Skin epidermis (tissue), 12 donors: ENCODE data around the gene CCDC190.

Experiments used
- H3K27ac ChIP-seq, 21 experiments: fragments of 200-600 bp; sonication (generic) in 11 of 21; one replicate each; pipeline ENCODE4 v1.5.0; 2020; ENCODE audit warnings: mild to moderate bottlenecking in 3 of 21, inconsistent platforms in 2 of 21, moderate library complexity in 2 of 21
- H3K4me3 ChIP-seq, 7 experiments: fragments of 200-600 bp; sonication (generic) in 2 of 7; one replicate each; pipeline ENCODE4 v1.5.0; 2020; ENCODE audit warnings: inconsistent platforms in 2 of 7, mild to moderate bottlenecking in 2 of 7, moderate library complexity in 1 of 7

CCDC190 gene

GRCh38 chr1:162861101-162861500 lies at the start of gene CCDC190:
Gene CCDC190, minus strand, starts transcription at chr1:162861175. Its CDS starts 1,529 bp downstream, at chr1:162859646.
- no peak within 1 kb of the TSS for H3K4me3 ChIP-seq
- H3K27ac ChIP-seq, result no peak within 1 kb of the TSS

GRCh38 chr1:162910161-162910560 lies 49.2 kb upstream of the CCDC190 start:
- H3K27ac ChIP-seq, result no peak overlapping the region
- no peak overlapping the region for H3K4me3 ChIP-seq

- Histone ChIP-seq H3K27ac (no peak overlapping the region), H3K4me3 (no peak overlapping the region)
Observed at GRCh38 chr1:162908780-162909179, 47.8 kb upstream of the CCDC190 start.

- H3K27ac ChIP-seq, result no peak overlapping the region
- no peak overlapping the region for H3K4me3 ChIP-seq
Observed at GRCh38 chr1:162908236-162908635, 47.3 kb upstream of the CCDC190 start.

GRCh38 chr1:162906485-162906884 lies 45.5 kb upstream of the CCDC190 start:
- Histone ChIP-seq H3K27ac (no peak overlapping the region), H3K4me3 (no peak overlapping the region)

- no peak overlapping the region for H3K4me3 ChIP-seq
- H3K27ac ChIP-seq, result no peak overlapping the region
Observed at GRCh38 chr1:162905174-162906158, 44.5 kb upstream of the CCDC190 start.

GRCh38 chr1:162904579-162904978 lies 43.6 kb upstream of the CCDC190 start:
- Histone ChIP-seq H3K4me3 (no peak overlapping the region), H3K27ac (no peak overlapping the region)

- H3K4me3 ChIP-seq, result no peak overlapping the region
- H3K27ac ChIP-seq, result no peak overlapping the region
Observed at GRCh38 chr1:162904023-162904422, 43.0 kb upstream of the CCDC190 start.

GRCh38 chr1:162903246-162903645 lies 42.3 kb upstream of the CCDC190 start:
- Histone ChIP-seq H3K4me3 (no peak overlapping the region), H3K27ac (no peak overlapping the region)

- no peak overlapping the region for H3K27ac ChIP-seq
- no peak overlapping the region for H3K4me3 ChIP-seq
Observed at GRCh38 chr1:162902416-162902815, 41.4 kb upstream of the CCDC190 start.

- no peak overlapping the region for H3K4me3 ChIP-seq
- H3K27ac ChIP-seq, result no peak overlapping the region
Observed at GRCh38 chr1:162901243-162901642, 40.3 kb upstream of the CCDC190 start.

- no peak overlapping the region for H3K27ac ChIP-seq
- no peak overlapping the region for H3K4me3 ChIP-seq
Observed at GRCh38 chr1:162899422-162900146, 38.6 kb upstream of the CCDC190 start.

- no peak overlapping the region for H3K4me3 ChIP-seq
- no peak overlapping the region for H3K27ac ChIP-seq
Observed at GRCh38 chr1:162893612-162893908, 32.6 kb upstream of the CCDC190 start.

GRCh38 chr1:162892906-162893611 lies 32.1 kb upstream of the CCDC190 start:
- Histone ChIP-seq H3K27ac (no peak overlapping the region), H3K4me3 (no peak overlapping the region)

GRCh38 chr1:162889989-162890388 lies 29.0 kb upstream of the CCDC190 start:
- no peak overlapping the region for H3K27ac ChIP-seq
- no peak overlapping the region for H3K4me3 ChIP-seq

GRCh38 chr1:162886705-162887104 lies 25.7 kb upstream of the CCDC190 start:
- Histone ChIP-seq H3K4me3 (no peak overlapping the region), H3K27ac (no peak overlapping the region)

GRCh38 chr1:162885265-162885664 lies 24.3 kb upstream of the CCDC190 start:
- Histone ChIP-seq H3K4me3 (no peak overlapping the region), H3K27ac (no peak overlapping the region)

- Histone ChIP-seq H3K27ac (no peak overlapping the region), H3K4me3 (no peak overlapping the region)
Observed at GRCh38 chr1:162884831-162885230, 23.9 kb upstream of the CCDC190 start.

- Histone ChIP-seq H3K27ac (no peak overlapping the region), H3K4me3 (no peak overlapping the region)
Observed at GRCh38 chr1:162882248-162882674, 21.3 kb upstream of the CCDC190 start.

GRCh38 chr1:162881590-162881989 lies 20.6 kb upstream of the CCDC190 start:
- Histone ChIP-seq H3K27ac (no peak overlapping the region), H3K4me3 (no peak overlapping the region)
